Iris pigment epithelial cell (primary cell): Measurements from ENCODE around the gene PZP.
"Not testable (repeated sequence)": the region's sequence is repeated elsewhere in the genome, so short reads cannot be mapped to it uniquely, and the experiment has no call there.

Experiments used
- DNase-seq: peaks from one replicate; pipeline ENCODE4 v3.0.0-alpha.2; 2011; ENCODE audit warnings: low read depth

The PZP gene

GRCh38 chr12:9180810-9181209 lies 27.4 kb downstream of the PZP start:
- no peak for DNase-seq

- no peak for DNase-seq
These were observed 28.4 kb downstream of the PZP start for GRCh38 chr12:9179781-9180180.

GRCh38 chr12:9169979-9170634 lies 38.1 kb downstream of the PZP start:
- no peak for DNase-seq

GRCh38 chr12:9167345-9167744 lies 40.9 kb downstream of the PZP start:
- not testable (repeated sequence) for DNase-seq

GRCh38 chr12:9163392-9163791 lies 44.8 kb downstream of the PZP start:
- no peak for DNase-seq

GRCh38 chr12:9156119-9156518 lies 52.1 kb downstream of the PZP start:
- DNase-seq: no peak

GRCh38 chr12:9149372-9149771 lies 58.8 kb downstream of the PZP start:
- no peak for DNase-seq

GRCh38 chr12:9148926-9149325 lies 59.3 kb downstream of the PZP start:
- no peak for DNase-seq

- no peak for DNase-seq
These were observed 60.7 kb downstream of the PZP start for GRCh38 chr12:9147461-9147860.

GRCh38 chr12:9144730-9145106 lies 63.5 kb downstream of the PZP start:
- DNase-seq: no peak

GRCh38 chr12:9143929-9144729 lies 64.1 kb downstream of the PZP start:
- no peak for DNase-seq

GRCh38 chr12:9143137-9143536 lies 65.1 kb downstream of the PZP start:
- no peak for DNase-seq

GRCh38 chr12:9139588-9140290 lies 68.5 kb downstream of the PZP start:
- not testable (repeated sequence) for DNase-seq

GRCh38 chr12:9135903-9136310 lies 72.3 kb downstream of the PZP start:
- no peak for DNase-seq

- DNase-seq: no peak
These were observed 73.1 kb downstream of the PZP start for GRCh38 chr12:9134981-9135628.

GRCh38 chr12:9133216-9133916 lies 74.8 kb downstream of the PZP start:
- peak; percentile 18 for DNase-seq

- DNase-seq: peak; percentile 18
These were observed 76.1 kb downstream of the PZP start for GRCh38 chr12:9132008-9132535.

GRCh38 chr12:9130244-9130643 lies 78.0 kb downstream of the PZP start:
- DNase-seq: no peak

- DNase-seq: no peak
These were observed 80.1 kb downstream of the PZP start for GRCh38 chr12:9127936-9128663.

- no peak for DNase-seq
These were observed 80.7 kb downstream of the PZP start for GRCh38 chr12:9127484-9127883.
